Measurements from ENCODE around the gene INO80D.
"Not testable (repeated sequence)": the region's sequence is repeated elsewhere in the genome, so short reads cannot be mapped to it uniquely, and the experiment has no call there.

The INO80D gene

GRCh38 chr2:206051912-206052311, 34.1 kb downstream of the INO80D start:
- DNase-seq (ENCODE audit: low read depth in 2 of 2), result no peak
- H3K4me3 ChIP-seq (replicated peaks in 1 of 2; ENCODE audit: low read depth in 2 of 2, low read length in 2 of 2), result no peak overlapping the region
- TF ChIP-seq CTCF (IDR thresholded peaks at IDR 0.05; ENCODE audit: low read depth, low read length), result no peak

GRCh38 chr2:206049392-206049791, 36.6 kb downstream of the INO80D start:
- DNase-seq (ENCODE audit: low read depth in 2 of 2), result no peak
- no peak for TF ChIP-seq CTCF (IDR thresholded peaks at IDR 0.05; ENCODE audit: low read depth, low read length)
- H3K4me3 ChIP-seq (replicated peaks in 1 of 2; ENCODE audit: low read depth in 2 of 2, low read length in 2 of 2), result no peak overlapping the region

- TF ChIP-seq CTCF (IDR thresholded peaks at IDR 0.05; ENCODE audit: low read depth, low read length), result no peak
- DNase-seq (ENCODE audit: low read depth in 2 of 2), result no peak
- no peak overlapping the region for H3K4me3 ChIP-seq (replicated peaks in 1 of 2; ENCODE audit: low read depth in 2 of 2, low read length in 2 of 2)
Observed at GRCh38 chr2:206045251-206045650, 40.7 kb downstream of the INO80D start.

- TF ChIP-seq CTCF (IDR thresholded peaks at IDR 0.05; ENCODE audit: low read depth, low read length), result no peak
- no peak overlapping the region for H3K4me3 ChIP-seq (replicated peaks in 1 of 2; ENCODE audit: low read depth in 2 of 2, low read length in 2 of 2)
- no peak for DNase-seq (ENCODE audit: low read depth in 2 of 2)
Observed at GRCh38 chr2:206040525-206040924, 45.4 kb downstream of the INO80D start.

GRCh38 chr2:206035393-206035792, 50.6 kb downstream of the INO80D start:
- DNase-seq (ENCODE audit: low read depth in 2 of 2); H3K4me3 ChIP-seq (replicated peaks in 1 of 2; ENCODE audit: low read depth in 2 of 2, low read length in 2 of 2): not testable (repeated sequence)

GRCh38 chr2:206033452-206033851, 52.5 kb downstream of the INO80D start:
- not testable (repeated sequence) for DNase-seq (ENCODE audit: low read depth in 2 of 2); H3K4me3 ChIP-seq (replicated peaks in 1 of 2; ENCODE audit: low read depth in 2 of 2, low read length in 2 of 2)

GRCh38 chr2:206031950-206032567, 53.9 kb downstream of the INO80D start:
- no peak for DNase-seq (ENCODE audit: low read depth in 2 of 2)
- no peak overlapping the region for H3K4me3 ChIP-seq (replicated peaks in 1 of 2; ENCODE audit: low read depth in 2 of 2, low read length in 2 of 2)

More at GRCh38 chr2:206031950-206032567, 53.9 kb downstream of the INO80D start:
- TF ChIP-seq CTCF (IDR thresholded peaks at IDR 0.05; ENCODE audit: low read depth, low read length), result no peak

Data from cardiac fibroblast (primary cell).